IPS-18a (cell line): ENCODE results near the gene C2CD2.
A peak's percentile ranks its signal among the peaks of the same experiment; 100 is the strongest.

Source experiments
- H3K27ac ChIP-seq: one replicate; pipeline ENCODE4 v1.5.1; 2013; ENCODE audit warnings: low read length
- H3K27me3 ChIP-seq: one replicate; pipeline ENCODE4 v1.6.1; 2013; ENCODE audit warnings: mild to moderate bottlenecking, low read length; ENCODE audit not compliant: control insufficient read depth, insufficient read depth
- H3K36me3 ChIP-seq: one replicate; pipeline ENCODE4 v1.6.1; 2013; ENCODE audit warnings: low read depth, low read length; ENCODE audit not compliant: control insufficient read depth
- H3K4me1 ChIP-seq: one replicate; pipeline ENCODE4 v1.6.1; 2013; ENCODE audit warnings: low read depth, low read length; ENCODE audit not compliant: control insufficient read depth
- H3K4me3 ChIP-seq: one replicate; pipeline ENCODE4 v1.5.1; 2013; ENCODE audit warnings: low read length
- H3K9ac ChIP-seq: one replicate; pipeline ENCODE4 v1.6.1; 2013; ENCODE audit warnings: mild to moderate bottlenecking, low read length, moderate library complexity
- H3K9me3 ChIP-seq: one replicate; pipeline ENCODE4 v1.6.1; 2013; ENCODE audit warnings: low read depth, low read length; ENCODE audit not compliant: control insufficient read depth

Gene C2CD2

GRCh38 chr21:41926117-41926806 is 27.6 kb downstream of the C2CD2 start:
- H3K9me3 ChIP-seq = no peaks in the 10 kb centered on the region
- H3K4me3 ChIP-seq = peak overlapping the region; percentile 23
- peaks cover 22% of the 10 kb centered on the region for H3K4me1 ChIP-seq
- H3K36me3 ChIP-seq = no peaks in the 10 kb centered on the region
- H3K9ac ChIP-seq = peak overlapping the region; percentile 32
- H3K27ac ChIP-seq = peak overlapping the region; percentile 15
- H3K27me3 ChIP-seq = no peaks in the 10 kb centered on the region

GRCh38 chr21:41925767-41926116 is 28.1 kb downstream of the C2CD2 start:
- Histone ChIP-seq H3K9me3 (no peaks in the 10 kb centered on the region), H3K4me1 (peaks cover 18% of the 10 kb centered on the region), H3K36me3 (no peaks in the 10 kb centered on the region), H3K4me3 (peak overlapping the region; percentile 23), H3K27ac (no peak overlapping the region), H3K27me3 (no peaks in the 10 kb centered on the region), H3K9ac (no peak overlapping the region)

GRCh38 chr21:41924368-41924754 is 29.5 kb downstream of the C2CD2 start:
- H3K9ac ChIP-seq = no peak overlapping the region
- no peaks in the 10 kb centered on the region for H3K36me3 ChIP-seq
- H3K4me3 ChIP-seq = no peak overlapping the region
- H3K27me3 ChIP-seq = no peaks in the 10 kb centered on the region
- H3K27ac ChIP-seq = no peak overlapping the region
- H3K4me1 ChIP-seq = peaks cover 16% of the 10 kb centered on the region
- H3K9me3 ChIP-seq = no peaks in the 10 kb centered on the region

GRCh38 chr21:41923631-41924367 is 30.0 kb downstream of the C2CD2 start:
- H3K36me3 ChIP-seq = no peaks in the 10 kb centered on the region
- peaks cover 16% of the 10 kb centered on the region for H3K4me1 ChIP-seq
- H3K27ac ChIP-seq = no peak overlapping the region
- no peak overlapping the region for H3K4me3 ChIP-seq
- no peaks in the 10 kb centered on the region for H3K27me3 ChIP-seq
- no peaks in the 10 kb centered on the region for H3K9me3 ChIP-seq
- H3K9ac ChIP-seq = no peak overlapping the region

- Histone ChIP-seq H3K27me3 (no peaks in the 10 kb centered on the region), H3K4me3 (no peak overlapping the region), H3K4me1 (peaks cover 16% of the 10 kb centered on the region), H3K9me3 (no peaks in the 10 kb centered on the region), H3K9ac (no peak overlapping the region), H3K36me3 (no peaks in the 10 kb centered on the region), H3K27ac (no peak overlapping the region)
Observed at GRCh38 chr21:41923186-41923585, 30.6 kb downstream of the C2CD2 start.

GRCh38 chr21:41921021-41921420 is 32.8 kb downstream of the C2CD2 start:
- Histone ChIP-seq H3K9ac (no peak overlapping the region), H3K4me1 (peaks cover 6% of the 10 kb centered on the region), H3K4me3 (no peak overlapping the region), H3K27ac (no peak overlapping the region), H3K9me3 (no peaks in the 10 kb centered on the region), H3K27me3 (no peaks in the 10 kb centered on the region), H3K36me3 (peaks cover 2% of the 10 kb centered on the region)

- Histone ChIP-seq H3K9ac (no peak overlapping the region), H3K27me3 (no peaks in the 10 kb centered on the region), H3K4me3 (no peak overlapping the region), H3K9me3 (no peaks in the 10 kb centered on the region), H3K36me3 (peaks cover 2% of the 10 kb centered on the region), H3K4me1 (peaks cover 1% of the 10 kb centered on the region), H3K27ac (no peak overlapping the region)
Observed at GRCh38 chr21:41920476-41920875, 33.3 kb downstream of the C2CD2 start.

GRCh38 chr21:41919666-41920398 is 34.0 kb downstream of the C2CD2 start:
- no peaks in the 10 kb centered on the region for H3K27me3 ChIP-seq
- no peaks in the 10 kb centered on the region for H3K9me3 ChIP-seq
- no peaks in the 10 kb centered on the region for H3K4me1 ChIP-seq
- H3K27ac ChIP-seq = no peak overlapping the region
- H3K9ac ChIP-seq = no peak overlapping the region
- peaks cover 2% of the 10 kb centered on the region for H3K36me3 ChIP-seq
- no peak overlapping the region for H3K4me3 ChIP-seq

GRCh38 chr21:41918561-41919358 is 35.1 kb downstream of the C2CD2 start:
- Histone ChIP-seq H3K27me3 (no peaks in the 10 kb centered on the region), H3K9ac (no peak overlapping the region), H3K4me3 (no peak overlapping the region), H3K27ac (no peak overlapping the region), H3K4me1 (no peaks in the 10 kb centered on the region), H3K9me3 (no peaks in the 10 kb centered on the region), H3K36me3 (peaks cover 2% of the 10 kb centered on the region)

GRCh38 chr21:41917531-41917930 is 36.3 kb downstream of the C2CD2 start:
- Histone ChIP-seq H3K9me3 (no peaks in the 10 kb centered on the region), H3K27me3 (no peaks in the 10 kb centered on the region), H3K4me3 (no peak overlapping the region), H3K36me3 (peaks cover 5% of the 10 kb centered on the region), H3K9ac (no peak overlapping the region), H3K27ac (no peak overlapping the region), H3K4me1 (no peaks in the 10 kb centered on the region)

GRCh38 chr21:41916888-41917433 is 36.9 kb downstream of the C2CD2 start:
- no peaks in the 10 kb centered on the region for H3K9me3 ChIP-seq
- H3K9ac ChIP-seq = no peak overlapping the region
- no peaks in the 10 kb centered on the region for H3K27me3 ChIP-seq
- no peak overlapping the region for H3K27ac ChIP-seq
- H3K4me1 ChIP-seq = no peaks in the 10 kb centered on the region
- H3K4me3 ChIP-seq = no peak overlapping the region
- peaks cover 5% of the 10 kb centered on the region for H3K36me3 ChIP-seq
